Activated CD4-positive, CD25-positive, alpha-beta regulatory T cell treated with anti-CD3 and anti-CD28 coated beads, Interleukin-2, amount 50 U/mL, for 24 hours (primary cell): ENCODE results near the gene MYCN.
A peak's percentile ranks its signal among the peaks of the same experiment; 100 is the strongest.

ENCODE experiments used
- ATAC-seq, 2 donors: fragments of 150-1000 bp; cut with Tn5 transposase; one replicate each; pipeline ENCODE4 v1.10.0; 2021; ENCODE audit warnings: mild to moderate bottlenecking in 1 of 2, moderate library complexity in 1 of 2

Gene MYCN

DNA sequence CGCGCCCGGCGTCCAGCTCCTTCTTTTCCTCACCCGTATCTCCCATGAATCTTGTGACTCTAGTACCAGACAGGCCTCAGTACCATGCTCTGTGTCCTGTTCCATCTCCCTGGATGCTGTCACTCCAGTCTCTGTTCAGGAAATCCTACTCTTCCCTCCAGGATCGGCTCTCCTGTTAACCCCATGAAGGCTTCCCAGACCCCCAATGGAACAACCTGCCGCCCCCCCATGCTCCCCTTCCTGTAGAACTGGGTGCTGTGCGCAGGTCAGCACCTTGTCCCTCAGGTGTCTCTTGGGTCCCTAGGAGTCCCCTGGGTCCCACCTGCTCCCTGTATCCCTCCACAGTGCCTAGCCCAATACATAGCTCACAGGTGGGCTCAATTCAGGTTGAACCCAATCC is 41.3 kb downstream of the MYCN start:
- no peak for ATAC-seq

- no peak for ATAC-seq
Measured at GRCh38 chr2:15982285-15983044, 42.1 kb downstream of the MYCN start.

DNA sequence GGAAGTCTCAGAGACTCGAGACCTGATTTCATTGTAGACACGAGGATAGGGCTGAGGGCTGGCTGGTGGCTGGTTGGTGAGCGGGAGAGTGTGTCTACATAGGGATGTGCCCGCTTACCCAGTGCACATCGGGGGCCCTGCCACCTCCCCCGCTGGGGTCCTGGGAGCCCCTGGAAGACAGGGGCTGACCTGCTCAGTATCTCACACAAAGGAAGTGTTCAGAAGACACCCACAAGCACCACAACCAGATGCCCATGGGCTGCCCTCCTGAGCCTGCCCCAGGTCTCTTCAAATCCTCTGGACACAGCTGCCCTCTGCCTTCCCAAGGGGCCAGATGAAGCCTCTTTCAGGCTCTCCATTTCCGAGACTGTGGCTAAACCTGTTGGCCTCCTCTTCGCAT is 43.1 kb downstream of the MYCN start:
- ATAC-seq, result no peak

GRCh38 chr2:15984368-15985255 is 44.3 kb downstream of the MYCN start:
- ATAC-seq, result peak; percentile 7 to 17

GRCh38 chr2:15985531-15985930 is 45.2 kb downstream of the MYCN start:
- no peak for ATAC-seq

GRCh38 chr2:15986068-15986560 is 45.8 kb downstream of the MYCN start:
- ATAC-seq, result no peak

GRCh38 chr2:15986644-15987043 is 46.3 kb downstream of the MYCN start:
- ATAC-seq, result no peak

DNA sequence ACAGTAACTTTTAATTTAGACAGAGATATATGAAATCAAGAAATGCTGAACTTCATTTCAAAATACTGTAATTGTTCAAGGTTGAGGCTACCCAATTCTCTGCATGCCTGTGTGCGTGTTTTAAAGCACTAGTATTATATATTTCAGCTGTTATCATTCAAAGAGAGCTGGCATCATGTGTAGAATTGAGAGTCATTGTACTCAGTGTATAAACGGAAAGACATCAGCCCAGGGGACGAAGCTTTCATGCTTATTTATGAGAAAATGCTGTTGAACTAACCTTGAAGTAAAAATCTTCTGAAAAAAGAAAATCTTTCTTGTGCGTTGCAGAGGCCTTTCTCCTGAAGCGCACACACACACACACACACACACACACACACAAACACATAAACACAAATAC is 48.4 kb downstream of the MYCN start:
- no peak for ATAC-seq

DNA sequence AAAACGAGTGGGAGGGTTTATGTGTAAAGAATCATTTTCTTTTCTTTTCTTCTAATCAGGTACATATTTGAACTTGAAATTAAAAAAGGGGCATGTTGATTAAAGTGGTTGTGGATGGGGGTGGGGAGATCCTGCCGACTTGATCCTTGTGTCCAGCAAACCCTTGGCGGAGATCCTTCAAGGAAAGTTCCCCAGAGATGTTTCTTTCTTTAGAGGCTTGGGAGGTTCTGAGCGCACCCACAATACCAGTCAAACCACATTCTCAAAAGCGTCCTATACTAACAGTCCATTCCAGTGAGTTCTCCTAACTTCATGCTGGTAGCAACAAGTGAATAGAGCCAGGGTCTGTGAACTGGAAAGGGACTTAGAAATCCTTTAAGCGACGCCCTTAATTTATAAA is 49.2 kb downstream of the MYCN start:
- ATAC-seq, result no peak

DNA sequence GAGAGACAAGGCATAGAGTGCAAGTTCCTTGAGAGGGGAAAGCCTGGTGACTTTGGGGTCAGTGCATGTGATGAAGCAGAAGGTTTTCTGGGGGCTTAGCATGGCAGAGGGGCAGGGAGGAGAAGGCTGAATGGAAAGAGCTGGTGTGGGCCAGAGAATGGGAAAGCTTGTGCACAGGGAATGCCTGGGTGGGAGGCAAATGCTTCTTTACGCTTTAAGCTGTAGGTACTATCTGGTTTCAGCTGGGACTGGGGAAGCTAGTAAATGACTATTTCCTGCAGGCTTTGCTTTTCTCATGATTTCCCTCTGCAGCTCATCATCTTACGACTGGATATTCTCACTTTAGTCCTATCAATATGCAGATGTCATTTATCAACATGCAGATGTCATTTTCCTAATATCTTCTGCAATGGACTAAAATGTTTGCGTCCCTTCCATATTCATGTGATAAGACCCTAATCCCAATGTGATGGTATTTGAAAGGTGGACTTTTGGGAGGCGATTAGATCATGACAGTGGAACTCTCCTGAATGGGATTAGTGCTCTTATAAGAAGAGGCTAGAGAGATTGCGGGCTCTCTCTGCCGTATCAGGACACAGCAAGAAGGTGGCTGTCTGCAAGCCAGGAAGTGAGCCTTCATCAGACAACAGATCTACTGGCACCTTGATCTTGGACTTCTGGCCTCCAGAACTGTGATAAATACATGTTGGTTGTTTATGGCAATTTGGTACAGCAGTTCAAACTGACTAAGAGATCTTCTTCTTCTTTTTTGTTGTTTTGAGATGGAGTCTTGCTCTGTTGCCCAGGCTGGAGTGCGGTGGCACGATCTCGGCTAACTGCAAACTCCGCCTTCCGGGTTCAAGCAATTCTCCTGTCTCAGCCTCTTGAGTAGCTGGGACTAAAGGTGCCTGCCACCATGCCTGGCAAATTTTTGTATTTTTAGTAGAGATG is 50.1 kb downstream of the MYCN start:
- ATAC-seq, result no peak

DNA sequence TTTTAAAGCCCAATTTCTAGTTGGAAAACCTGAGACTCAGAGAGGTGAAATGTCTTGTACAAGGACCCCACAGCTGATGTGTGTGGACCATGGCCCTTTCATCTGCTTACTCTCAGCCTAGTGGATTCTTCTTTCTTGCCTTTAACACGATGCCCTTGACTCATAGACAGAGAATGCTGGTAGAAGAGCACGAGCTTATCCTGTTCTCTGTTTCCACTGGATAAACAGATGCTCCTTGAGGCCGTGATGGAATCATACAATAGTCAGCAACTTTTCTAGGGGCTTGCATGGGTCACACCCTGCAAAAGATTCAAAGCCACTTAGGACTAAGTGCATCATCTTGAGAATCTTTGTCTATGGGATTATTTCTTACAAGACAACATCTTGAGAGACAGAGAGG is 50.9 kb downstream of the MYCN start:
- no peak for ATAC-seq

- no peak for ATAC-seq
Measured at GRCh38 chr2:15992457-15993231, 52.3 kb downstream of the MYCN start.

DNA sequence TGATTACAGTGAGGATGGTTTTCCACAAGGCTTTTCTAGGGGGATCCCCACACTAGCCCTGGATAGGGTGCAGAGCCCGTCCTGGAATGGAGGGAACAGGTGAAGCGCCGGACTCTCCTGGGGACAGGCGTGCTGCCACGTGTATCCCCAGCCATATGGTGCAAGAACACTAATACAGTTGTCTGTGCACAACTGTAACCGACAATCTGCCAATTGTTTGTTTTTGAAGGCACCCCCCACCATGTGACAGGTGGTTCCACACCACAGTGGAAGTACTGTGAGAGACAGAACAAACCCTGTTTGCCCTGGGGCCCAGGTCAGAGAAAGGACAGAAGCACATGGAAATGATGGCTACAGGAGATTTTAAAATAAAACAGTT is 52.9 kb downstream of the MYCN start:
- no peak for ATAC-seq

DNA sequence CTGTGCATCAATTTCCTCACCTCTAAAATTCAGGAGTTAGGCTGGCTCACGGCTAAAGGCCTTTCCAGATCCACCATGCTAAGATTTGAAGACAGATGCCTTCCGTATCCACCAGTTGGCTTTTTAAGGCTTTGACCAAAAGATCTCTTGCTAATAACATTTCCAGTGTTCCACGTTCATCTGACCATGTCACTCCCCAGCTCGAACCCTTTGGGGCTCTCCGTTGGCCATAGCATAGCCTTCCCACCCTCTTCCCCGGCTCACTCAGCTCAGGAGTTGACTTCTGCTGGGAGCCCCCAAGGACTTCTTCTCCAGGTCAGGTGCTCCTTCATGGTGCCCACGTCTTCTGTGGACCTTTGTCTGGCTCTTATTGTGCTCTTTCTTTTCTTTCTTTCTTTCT is 53.3 kb downstream of the MYCN start:
- no peak for ATAC-seq

- ATAC-seq, result no peak
Measured at GRCh38 chr2:15995603-15996002, 55.3 kb downstream of the MYCN start.
